Endothelial cell (in vitro differentiated cells): Measurements from ENCODE around the gene GLTPD2. TPM values are rescaled to one million over a fixed set of nuclear protein-coding genes. Genes with fewer than 3 reads are reported as not detected.
"Not testable (repeated sequence)": the region's sequence is repeated elsewhere in the genome, so short reads cannot be mapped to it uniquely, and the experiment has no call there.

Source experiments
- DNase-seq: peaks from one replicate; pipeline ENCODE4 v3.0.0; 2021; ENCODE audit warnings: low spot score
- H3K27ac Mint-ChIP-seq: one replicate; pipeline ENCODE4 v1.8.0; 2021; ENCODE audit warnings: mixed read lengths, inconsistent platforms; ENCODE audit not compliant: unreplicated experiment
- H3K27me3 Mint-ChIP-seq: one replicate; pipeline ENCODE4 v1.8.0; 2021; ENCODE audit warnings: mild to moderate bottlenecking, moderate library complexity, mixed read lengths, inconsistent platforms; ENCODE audit not compliant: unreplicated experiment
- H3K36me3 Mint-ChIP-seq: one replicate; pipeline ENCODE4 v1.8.0; 2021; ENCODE audit warnings: mild to moderate bottlenecking, low read depth, mixed read lengths, inconsistent platforms; ENCODE audit not compliant: unreplicated experiment
- H3K4me1 Mint-ChIP-seq: one replicate; pipeline ENCODE4 v1.8.0; 2021; ENCODE audit warnings: mild to moderate bottlenecking, mixed read lengths, inconsistent platforms; ENCODE audit not compliant: unreplicated experiment
- H3K4me3 Mint-ChIP-seq: one replicate; pipeline ENCODE4 v1.8.0; 2021; ENCODE audit warnings: mild to moderate bottlenecking, mixed read lengths, inconsistent platforms; ENCODE audit not compliant: unreplicated experiment
- H3K9me3 Mint-ChIP-seq: one replicate; pipeline ENCODE4 v1.8.0; 2021; ENCODE audit warnings: mixed read lengths, inconsistent platforms; ENCODE audit not compliant: unreplicated experiment
- CTCF ChIP-seq: fragments of 200-600 bp; sonication (generic); IDR thresholded peaks from one replicate; pipeline ENCODE4 v1.5.0; 2021; ENCODE audit warnings: antibody characterized with exemption; ENCODE audit not compliant: unreplicated experiment
- total RNA-seq: library from RNA; stranded (reverse); fragmentation: NEBNext Ultra II Directional; extraction: Animal tissue kit (Norgen Biotek cat#: 25700); gene quantifications from one replicate; pipeline ENCODE4 v1.2.1, GENCODE V29; 2021; ENCODE audit not compliant: unreplicated experiment

The GLTPD2 gene
- total RNA-seq, 1 donor from 2014 or later: not detected

GRCh38 chr17:4827399-4827798 lies 38.6 kb downstream of the GLTPD2 start:
- no peaks in the 10 kb centered on the region for H3K4me1 Mint-ChIP-seq
- H3K36me3 Mint-ChIP-seq: no peaks in the 10 kb centered on the region
- DNase-seq: no peak
- H3K4me3 Mint-ChIP-seq: no peak overlapping the region
- no peaks in the 10 kb centered on the region for H3K9me3 Mint-ChIP-seq
- no peak for TF ChIP-seq CTCF
- H3K27me3 Mint-ChIP-seq: no peaks in the 10 kb centered on the region
- no peak overlapping the region for H3K27ac Mint-ChIP-seq

- not testable (repeated sequence) for DNase-seq
Measured at GRCh38 chr17:4832829-4833177, 44.0 kb downstream of the GLTPD2 start.

GRCh38 chr17:4833178-4833940 lies 44.6 kb downstream of the GLTPD2 start, which contains the start of gene MINK1:
Gene MINK1, plus strand, starts transcription at chr17:4833340. Its CDS starts 244 bp downstream, at chr17:4833584.
- H3K9me3 Mint-ChIP-seq: no peaks in the 10 kb centered on the region
- H3K27me3 Mint-ChIP-seq: no peaks in the 10 kb centered on the region
- peak; percentile 89 for DNase-seq
- peak within 1 kb of the TSS; percentile 97 for H3K4me3 Mint-ChIP-seq
- peak within 1 kb of the TSS; percentile 97 for H3K27ac Mint-ChIP-seq
- H3K36me3 Mint-ChIP-seq: peaks cover 16% of the 10 kb centered on the region
- peaks cover 31% of the 10 kb centered on the region for H3K4me1 Mint-ChIP-seq
- TF ChIP-seq CTCF: no peak

More at GRCh38 chr17:4832829-4833177, 44.0 kb downstream of the GLTPD2 start:
- not testable (repeated sequence) for H3K9me3 Mint-ChIP-seq, H3K27me3 Mint-ChIP-seq
- Mint-ChIP-seq H3K27ac (peak overlapping the region; percentile 97), H3K36me3 (peaks cover 12% of the 10 kb centered on the region), H3K4me3 (peak overlapping the region; percentile 96), H3K4me1 (peaks cover 26% of the 10 kb centered on the region)

GRCh38 chr17:4833941-4834680 lies 45.3 kb downstream of the GLTPD2 start:
- TF ChIP-seq CTCF: no peak

GRCh38 chr17:4834681-4835020 lies 45.9 kb downstream of the GLTPD2 start:
- H3K27me3 Mint-ChIP-seq: peaks cover 1% of the 10 kb centered on the region
- no peak for DNase-seq
- no peak for TF ChIP-seq CTCF

More at GRCh38 chr17:4833941-4834680, 45.3 kb downstream of the GLTPD2 start:
- H3K4me1 Mint-ChIP-seq: peaks cover 34% of the 10 kb centered on the region
- H3K27ac Mint-ChIP-seq: peak overlapping the region; percentile 85
- peak overlapping the region; percentile 97 for H3K4me3 Mint-ChIP-seq
- H3K27me3 Mint-ChIP-seq: peaks cover 1% of the 10 kb centered on the region
- H3K9me3 Mint-ChIP-seq: no peaks in the 10 kb centered on the region
- peaks cover 16% of the 10 kb centered on the region for H3K36me3 Mint-ChIP-seq
- DNase-seq: peak; percentile 22

More at GRCh38 chr17:4834681-4835020, 45.9 kb downstream of the GLTPD2 start:
- H3K4me1 Mint-ChIP-seq: peaks cover 39% of the 10 kb centered on the region
- H3K27ac Mint-ChIP-seq: no peak overlapping the region
- H3K9me3 Mint-ChIP-seq: no peaks in the 10 kb centered on the region
- H3K4me3 Mint-ChIP-seq: peak overlapping the region; percentile 97
- peaks cover 16% of the 10 kb centered on the region for H3K36me3 Mint-ChIP-seq
